Keratinocyte (primary cell): ENCODE data around the gene RRP12.

ENCODE experiments used
- CTCF ChIP-seq, 3 experiments: IDR thresholded peaks in 1 of 3; conservative IDR thresholded peaks in 1 of 3; optimal IDR thresholded peaks in 1 of 3; 2 replicates in 2 of 3; 3 replicates in 1 of 3; pipeline versions ENCODE3 to v1.5.1; 2011; ENCODE audit warnings: low read length in 3 of 3, mild to moderate bottlenecking in 3 of 3, moderate library complexity in 2 of 3, control low read depth in 1 of 3, inconsistent platforms in 1 of 3; ENCODE audit not compliant: insufficient read depth in 2 of 3; ENCODE audit errors: extremely low read depth in 1 of 3
- EZH2 ChIP-seq: IDR thresholded peaks from one replicate; pipeline ENCODE4 v1.6.1; 2012; ENCODE audit warnings: inconsistent platforms, mild to moderate bottlenecking, low read length, moderate library complexity

- TF ChIP-seq CTCF (optimal IDR thresholded peaks at IDR 0.05 in 1 of 3, IDR thresholded peaks at IDR 0.05 in 1 of 3, conservative IDR thresholded peaks at IDR 0.05 in 1 of 3; ENCODE audit: extremely low read depth in 1 of 3, insufficient read depth in 2 of 3, low read length in 3 of 3) (no peak), EZH2 (no peak)
Observed at GRCh38 chr10:97331153-97331703, 69.9 kb downstream of the RRP12 start.
